GM12892 (cell line): Measurements from ENCODE around the gene ADRA2A.

Experiments used
- POLR2A ChIP-seq: IDR thresholded peaks from 2 replicates; pipeline ENCODE4 v1.6.1; 2011; ENCODE audit warnings: low read depth, low read length, control low read depth
- POLR2AphosphoS5 ChIP-seq: IDR thresholded peaks from 2 replicates; pipeline ENCODE4 v1.6.1; 2011; ENCODE audit warnings: low read depth, low read length, control low read depth

DNA sequence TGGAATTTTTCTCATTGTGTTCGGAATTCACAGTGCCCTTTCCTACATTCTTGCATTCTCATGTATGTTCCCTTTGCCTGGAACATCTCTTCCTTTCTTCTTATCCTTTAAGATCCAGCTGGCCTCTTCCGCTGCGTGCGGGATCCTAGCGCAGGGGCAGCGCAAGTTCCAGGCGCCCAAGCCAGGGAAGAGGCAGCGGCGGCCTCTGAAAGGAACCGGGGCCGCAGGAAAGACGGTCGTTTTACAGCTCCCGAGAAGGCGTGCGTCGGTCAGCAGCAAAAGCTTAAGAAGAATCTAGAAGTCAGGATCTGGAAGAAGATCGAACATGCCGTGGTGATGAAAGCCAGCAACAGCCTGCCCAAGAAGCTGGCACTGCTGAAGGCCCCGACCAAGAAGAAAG is 28.0 kb downstream of the ADRA2A start:
- TF ChIP-seq POLR2A, result no peak
- no peak for TF ChIP-seq POLR2AphosphoS5
